ENCODE data around the gene UBE2QL1.

Gene UBE2QL1

GRCh38 chr5:6541256-6542013, 92.8 kb downstream of the UBE2QL1 start:
- DNase-seq = no peak

- no peak for DNase-seq
These were observed 94.0 kb downstream of the UBE2QL1 start for GRCh38 chr5:6542421-6543345.

GRCh38 chr5:6543346-6543730, 94.7 kb downstream of the UBE2QL1 start:
- no peak for DNase-seq

GRCh38 chr5:6543830-6544560, 95.3 kb downstream of the UBE2QL1 start:
- no peak for DNase-seq
